ENCODE results near the gene DDB1.
A peak's percentile ranks its signal among the peaks of the same experiment; 100 is the strongest.
"Not testable (repeated sequence)": the region's sequence is repeated elsewhere in the genome, so short reads cannot be mapped to it uniquely, and the experiment has no call there.

DDB1 gene

DNA sequence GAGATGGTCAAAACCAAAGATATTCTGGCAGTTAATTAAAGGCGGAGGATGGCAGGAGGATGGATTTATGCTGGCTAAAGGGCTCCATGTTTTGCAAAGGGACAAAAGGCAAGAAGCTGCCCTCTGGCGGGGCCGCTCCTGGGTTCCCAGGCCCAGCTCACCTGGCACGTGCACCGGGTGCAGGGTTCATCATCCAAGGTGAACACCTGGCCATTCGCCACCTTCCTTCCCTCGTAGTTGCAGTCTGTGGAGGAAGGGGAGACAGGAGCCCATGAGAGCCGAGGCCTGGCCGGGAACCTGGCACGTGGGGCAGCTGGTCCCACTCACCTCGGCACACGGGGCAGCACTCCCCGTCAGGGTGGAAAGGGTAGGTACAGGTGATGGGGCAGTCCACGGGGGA is 68.1 kb downstream of the DDB1 start:
- no peak for DNase-seq

DNA sequence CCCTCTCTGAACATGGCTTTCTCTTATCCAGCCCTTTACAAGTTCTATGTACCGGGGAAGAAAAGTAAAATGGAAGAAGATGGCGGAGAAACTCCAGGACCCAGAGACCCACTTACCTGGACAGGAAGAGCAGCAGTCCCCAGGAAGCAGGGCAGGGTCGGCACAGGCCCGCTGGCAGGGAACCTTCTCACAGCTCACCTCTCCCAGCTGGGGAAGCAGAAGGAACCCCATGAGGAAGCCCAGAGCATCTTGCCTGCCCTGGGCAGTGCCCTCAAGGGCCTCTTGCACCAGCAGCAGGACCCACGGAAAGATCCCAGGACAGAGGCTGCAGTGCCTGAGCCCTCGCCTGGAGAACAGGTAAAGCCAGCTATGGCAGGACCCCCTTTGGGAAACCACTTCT is 68.5 kb downstream of the DDB1 start:
- no peak for DNase-seq

DNA sequence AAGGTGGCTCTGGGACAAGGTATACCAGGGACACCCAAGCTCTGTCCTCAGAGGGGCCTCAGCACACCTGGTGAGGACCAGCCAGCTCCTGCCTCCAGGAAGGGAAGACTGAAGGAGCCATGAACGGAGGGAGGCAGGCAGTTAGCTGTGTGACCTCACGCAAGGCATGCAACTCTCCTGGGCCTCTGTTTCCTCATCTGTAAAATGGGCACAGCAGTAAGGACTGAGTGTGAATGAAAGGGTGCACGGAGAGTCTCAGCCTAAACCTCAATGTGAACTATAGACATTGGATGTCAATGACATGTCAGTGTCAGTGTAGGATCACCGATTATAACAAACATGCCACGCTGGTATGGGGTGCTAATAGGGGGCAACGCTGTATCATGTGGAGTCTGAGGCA is 73.5 kb downstream of the DDB1 start:
- DNase-seq, result no peak

DNA sequence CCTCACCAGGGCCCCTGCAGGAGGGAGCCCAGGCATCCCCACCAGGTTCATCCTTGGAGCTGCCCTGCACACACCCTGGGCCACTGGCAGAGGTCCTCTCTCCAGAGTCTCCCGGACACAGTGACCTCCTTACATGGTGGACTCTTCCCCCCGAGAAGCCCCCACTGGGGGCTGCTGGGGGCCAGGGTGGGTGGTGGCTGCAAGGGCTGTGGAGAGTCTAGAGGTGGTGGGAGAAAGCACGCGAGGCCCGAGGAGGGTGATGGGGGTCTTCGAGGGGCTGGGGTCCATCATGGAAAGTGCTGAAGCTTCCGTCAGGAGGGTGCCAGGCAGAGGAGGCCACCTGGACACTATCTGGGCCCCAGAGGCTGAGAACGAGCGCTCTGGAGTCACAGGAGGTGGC is 74.4 kb downstream of the DDB1 start:
- DNase-seq, result no peak

DNA sequence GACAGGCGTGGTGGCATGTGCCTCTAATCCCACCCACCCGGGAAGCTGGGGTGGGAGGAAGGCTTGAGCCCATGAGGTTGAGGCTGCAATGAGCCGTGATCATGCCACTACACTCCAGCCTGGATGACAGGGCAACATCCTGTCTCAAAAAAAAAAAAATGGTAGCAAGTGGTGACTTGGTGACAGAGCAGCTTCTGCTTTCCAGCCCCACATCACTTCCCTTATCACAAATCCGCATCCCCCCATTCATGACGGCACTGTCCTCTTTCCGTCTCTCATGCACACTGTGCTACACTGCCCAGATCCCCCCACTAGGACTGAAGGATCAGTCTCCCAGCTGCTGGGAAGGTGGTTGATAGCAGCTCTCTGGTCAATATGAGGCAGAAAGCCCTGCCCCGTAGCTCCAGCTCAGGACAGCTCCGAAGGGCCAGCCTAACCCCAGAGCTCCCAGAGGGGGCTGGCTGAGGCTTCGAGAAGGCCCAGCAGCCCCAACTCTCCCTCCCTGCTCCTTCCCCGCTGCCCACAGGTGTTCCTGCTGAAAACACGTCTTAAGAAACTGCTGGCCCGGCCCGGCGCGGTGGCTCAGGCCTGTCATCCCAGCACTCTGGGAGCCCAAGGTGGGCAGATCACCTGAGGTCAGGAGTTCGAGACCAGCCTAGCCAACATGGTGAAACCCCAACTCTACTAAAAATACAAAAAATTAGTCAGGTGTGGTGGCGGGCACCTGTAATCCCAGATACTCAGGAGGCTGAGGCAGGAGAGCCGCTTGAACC is 76.0 kb downstream of the DDB1 start:
- DNase-seq, result no peak

DNA sequence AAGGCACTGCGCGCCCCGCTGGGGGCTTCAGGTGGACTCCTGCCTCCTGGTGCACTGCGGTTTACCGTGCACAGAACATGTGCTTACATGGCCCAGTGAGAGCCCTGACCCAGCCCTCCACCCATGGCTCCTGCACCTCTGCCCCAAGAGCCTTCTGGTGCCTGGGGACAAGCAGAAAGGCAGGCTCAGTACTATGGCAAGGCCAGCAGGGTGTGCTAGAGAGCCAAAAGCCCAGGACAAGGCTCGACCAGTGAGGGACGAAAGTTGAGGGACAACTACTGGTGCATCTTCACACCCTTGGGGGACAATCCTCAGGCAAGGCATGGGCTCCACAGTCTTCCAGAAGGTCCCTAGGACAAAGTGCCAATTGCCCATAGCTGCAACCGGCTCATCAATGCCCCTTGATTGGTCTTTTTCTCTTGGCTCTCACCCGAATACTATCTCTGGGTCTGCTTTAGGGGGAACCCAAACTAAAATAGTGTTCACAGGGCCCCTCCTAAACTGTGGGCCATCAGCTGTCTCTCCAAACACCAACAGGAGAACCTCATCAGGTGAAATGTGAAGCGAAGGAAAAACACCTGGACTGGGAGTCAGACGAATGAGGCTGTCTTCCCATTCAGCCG is 78.4 kb downstream of the DDB1 start:
- DNase-seq, result peak; percentile 42

DNA sequence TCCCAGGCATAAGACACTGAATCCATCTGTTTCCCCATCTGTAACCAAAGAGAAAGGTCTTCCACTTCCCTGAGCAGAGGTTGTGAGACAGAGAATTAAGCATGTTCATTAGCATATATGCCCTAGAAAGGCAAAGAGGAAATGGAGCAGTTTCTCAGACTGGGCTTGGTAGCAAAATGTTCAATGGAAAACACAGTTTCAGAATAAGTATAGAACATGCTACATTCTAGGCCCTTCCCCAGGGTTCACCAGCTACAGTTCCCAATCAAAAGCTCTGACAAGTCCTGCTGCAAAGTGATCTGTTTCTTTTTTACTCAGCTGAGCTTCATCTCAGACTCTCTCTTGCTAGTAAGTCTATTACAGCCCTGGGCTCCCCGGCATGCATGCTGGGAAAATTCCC is 80.6 kb downstream of the DDB1 start:
- DNase-seq, result not testable (repeated sequence)

DNA sequence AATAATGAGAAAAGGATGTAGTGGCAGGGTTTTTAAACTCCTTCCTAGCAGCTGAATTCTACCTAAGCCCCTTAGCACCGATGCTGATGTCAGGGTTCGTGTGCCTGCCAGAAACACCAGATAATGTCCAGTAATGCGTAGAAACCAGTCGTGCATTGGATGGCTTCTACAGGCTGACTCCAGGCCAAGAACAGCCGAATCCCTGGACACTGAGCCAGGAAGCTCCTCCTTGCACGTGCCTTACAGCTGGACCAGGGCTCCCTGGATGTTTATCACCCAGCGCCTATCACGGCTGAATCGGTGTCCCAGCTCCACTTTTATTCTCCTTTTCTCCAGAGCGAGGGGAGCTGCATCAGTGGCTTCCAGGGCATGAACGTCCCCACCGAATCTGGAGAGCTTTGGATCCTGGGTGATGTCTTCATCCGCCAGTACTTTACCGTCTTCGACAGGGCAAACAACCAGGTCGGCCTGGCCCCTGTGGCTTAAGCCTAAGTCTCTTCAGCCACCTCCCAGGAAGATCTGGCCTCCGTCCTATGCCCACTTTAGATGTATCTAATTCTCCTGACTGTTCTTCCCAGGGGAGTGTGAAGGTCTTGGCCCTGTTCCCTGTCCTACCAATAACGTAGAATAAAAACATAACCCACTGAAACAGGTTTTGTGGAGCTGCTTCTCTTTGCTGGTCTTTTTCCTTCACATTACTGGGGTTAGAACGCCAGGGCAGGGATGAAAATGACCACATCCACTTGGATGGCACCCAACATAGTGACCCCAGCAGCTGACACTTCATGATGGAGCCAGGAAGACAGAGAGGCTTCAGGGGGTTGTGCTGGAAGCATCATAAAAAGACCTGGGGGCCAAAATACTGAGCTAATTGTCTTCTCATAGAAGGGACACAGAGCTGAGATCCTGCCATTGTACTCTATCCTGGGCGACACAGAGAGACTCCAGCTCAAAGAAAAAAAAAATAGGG is 81.8 kb downstream of the DDB1 start:
- not testable (repeated sequence) for DNase-seq
